IPS-18a (cell line): Measurements from ENCODE around the gene ZNF831.

Experiments used
- H3K27ac ChIP-seq: one replicate; pipeline ENCODE4 v1.5.1; 2013; ENCODE audit warnings: low read length
- H3K27me3 ChIP-seq: one replicate; pipeline ENCODE4 v1.6.1; 2013; ENCODE audit warnings: mild to moderate bottlenecking, low read length; ENCODE audit not compliant: control insufficient read depth, insufficient read depth
- H3K36me3 ChIP-seq: one replicate; pipeline ENCODE4 v1.6.1; 2013; ENCODE audit warnings: low read depth, low read length; ENCODE audit not compliant: control insufficient read depth
- H3K4me1 ChIP-seq: one replicate; pipeline ENCODE4 v1.6.1; 2013; ENCODE audit warnings: low read depth, low read length; ENCODE audit not compliant: control insufficient read depth
- H3K4me3 ChIP-seq: one replicate; pipeline ENCODE4 v1.5.1; 2013; ENCODE audit warnings: low read length
- H3K9ac ChIP-seq: one replicate; pipeline ENCODE4 v1.6.1; 2013; ENCODE audit warnings: mild to moderate bottlenecking, low read length, moderate library complexity
- H3K9me3 ChIP-seq: one replicate; pipeline ENCODE4 v1.6.1; 2013; ENCODE audit warnings: low read depth, low read length; ENCODE audit not compliant: control insufficient read depth

The ZNF831 gene

GRCh38 chr20:59151391-59151790, 12.2 kb upstream of the ZNF831 start:
- Histone ChIP-seq H3K36me3 (no peaks in the 10 kb centered on the region), H3K4me3 (no peak overlapping the region), H3K9me3 (no peaks in the 10 kb centered on the region), H3K27ac (no peak overlapping the region), H3K27me3 (no peaks in the 10 kb centered on the region), H3K9ac (no peak overlapping the region), H3K4me1 (no peaks in the 10 kb centered on the region)

GRCh38 chr20:59151820-59152219, 11.8 kb upstream of the ZNF831 start:
- Histone ChIP-seq H3K4me1 (no peaks in the 10 kb centered on the region), H3K27ac (no peak overlapping the region), H3K9ac (no peak overlapping the region), H3K4me3 (no peak overlapping the region), H3K27me3 (no peaks in the 10 kb centered on the region), H3K9me3 (no peaks in the 10 kb centered on the region), H3K36me3 (no peaks in the 10 kb centered on the region)

- no peaks in the 10 kb centered on the region for H3K27me3 ChIP-seq
- no peak overlapping the region for H3K9ac ChIP-seq
These were observed 10.9 kb upstream of the ZNF831 start for GRCh38 chr20:59152559-59153354.

DNA sequence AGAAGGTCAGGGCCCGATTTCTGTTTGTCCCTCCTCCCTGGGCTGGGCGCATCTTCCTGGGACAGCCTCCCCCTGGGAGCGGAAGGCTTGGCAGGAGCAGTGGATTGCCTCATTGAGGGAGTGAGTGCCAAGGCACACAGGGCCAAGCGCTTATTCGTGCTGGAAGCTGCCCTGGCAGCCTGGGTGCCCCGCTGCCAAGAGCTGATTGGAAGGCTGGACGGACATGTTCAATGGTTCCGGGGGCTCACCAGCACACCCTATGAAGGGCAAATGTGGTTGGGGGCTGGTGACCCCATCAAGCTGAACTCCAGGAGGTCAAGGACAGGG, 10.3 kb upstream of the ZNF831 start:
- Histone ChIP-seq H3K4me3 (no peak overlapping the region), H3K27me3 (no peaks in the 10 kb centered on the region), H3K9ac (no peak overlapping the region), H3K27ac (no peak overlapping the region), H3K4me1 (peaks cover 4% of the 10 kb centered on the region), H3K9me3 (no peaks in the 10 kb centered on the region), H3K36me3 (no peaks in the 10 kb centered on the region)

More at GRCh38 chr20:59152559-59153354, 10.9 kb upstream of the ZNF831 start:
- no peak overlapping the region for H3K4me3 ChIP-seq
- no peaks in the 10 kb centered on the region for H3K36me3 ChIP-seq
- H3K27ac ChIP-seq = no peak overlapping the region
- H3K4me1 ChIP-seq = no peaks in the 10 kb centered on the region
- H3K9me3 ChIP-seq = no peaks in the 10 kb centered on the region

DNA sequence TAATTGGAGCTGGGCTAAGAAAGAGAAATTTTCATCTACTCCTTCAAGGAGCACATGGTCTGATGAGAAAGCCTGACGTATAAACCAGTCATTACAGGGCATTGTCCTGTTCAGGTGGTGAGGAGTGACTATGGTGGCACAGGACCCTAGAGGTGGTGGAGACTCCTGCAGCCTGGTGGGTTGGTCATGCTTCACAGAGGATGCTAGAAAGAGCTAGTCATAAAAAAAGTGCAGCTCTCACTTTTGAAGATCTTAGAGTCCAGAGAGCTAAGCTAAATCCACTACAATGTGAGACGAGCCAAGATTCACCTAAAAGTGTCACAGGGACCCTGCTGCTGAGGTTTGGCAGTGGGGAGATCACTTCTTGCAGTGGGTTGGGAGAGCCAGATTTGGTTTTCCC, 9.8 kb upstream of the ZNF831 start:
- no peak overlapping the region for H3K27ac ChIP-seq
- H3K4me1 ChIP-seq = peaks cover 8% of the 10 kb centered on the region
- H3K27me3 ChIP-seq = no peaks in the 10 kb centered on the region

GRCh38 chr20:59154317-59155013, 9.2 kb upstream of the ZNF831 start:
- Histone ChIP-seq H3K9me3 (no peaks in the 10 kb centered on the region), H3K4me3 (no peak overlapping the region), H3K36me3 (no peaks in the 10 kb centered on the region), H3K4me1 (peaks cover 13% of the 10 kb centered on the region), H3K27ac (no peak overlapping the region), H3K9ac (no peak overlapping the region), H3K27me3 (no peaks in the 10 kb centered on the region)

More for the DNA sequence above, 9.8 kb upstream of the ZNF831 start:
- H3K4me3 ChIP-seq = no peak overlapping the region
- no peak overlapping the region for H3K9ac ChIP-seq
- H3K36me3 ChIP-seq = no peaks in the 10 kb centered on the region
- H3K9me3 ChIP-seq = no peaks in the 10 kb centered on the region

- no peaks in the 10 kb centered on the region for H3K36me3 ChIP-seq
- H3K4me3 ChIP-seq = no peak overlapping the region
- H3K9me3 ChIP-seq = no peaks in the 10 kb centered on the region
- peaks cover 13% of the 10 kb centered on the region for H3K4me1 ChIP-seq
- H3K9ac ChIP-seq = no peak overlapping the region
- H3K27ac ChIP-seq = no peak overlapping the region
- H3K27me3 ChIP-seq = no peaks in the 10 kb centered on the region
These were observed 6.6 kb upstream of the ZNF831 start for GRCh38 chr20:59157064-59157463.

DNA sequence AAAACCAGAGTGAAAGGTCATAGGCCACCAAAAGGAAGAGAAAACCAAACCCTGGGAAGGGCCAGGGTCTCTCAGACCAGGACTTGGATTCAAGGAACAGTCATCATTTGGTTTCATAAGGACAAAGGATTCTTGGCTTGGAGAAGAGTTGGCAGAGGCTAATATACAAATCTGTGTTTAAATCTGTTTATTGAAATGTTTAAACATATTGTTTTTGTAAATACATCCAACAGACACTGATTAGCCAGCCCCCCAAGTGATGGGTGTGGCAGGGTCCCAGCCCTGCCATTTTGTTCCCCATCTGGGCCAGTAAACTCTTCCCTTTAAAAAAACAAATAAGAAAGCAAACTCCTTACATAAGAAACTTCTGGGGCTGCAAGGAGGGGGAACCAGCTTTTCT, 6.1 kb upstream of the ZNF831 start:
- no peak overlapping the region for H3K27ac ChIP-seq
- no peaks in the 10 kb centered on the region for H3K9me3 ChIP-seq
- no peaks in the 10 kb centered on the region for H3K27me3 ChIP-seq

GRCh38 chr20:59157961-59158541, 5.6 kb upstream of the ZNF831 start:
- Histone ChIP-seq H3K4me3 (no peak overlapping the region), H3K36me3 (no peaks in the 10 kb centered on the region), H3K9ac (no peak overlapping the region), H3K4me1 (peaks cover 13% of the 10 kb centered on the region), H3K27ac (no peak overlapping the region), H3K9me3 (no peaks in the 10 kb centered on the region), H3K27me3 (no peaks in the 10 kb centered on the region)

More for the DNA sequence above, 6.1 kb upstream of the ZNF831 start:
- H3K9ac ChIP-seq = no peak overlapping the region
- H3K36me3 ChIP-seq = no peaks in the 10 kb centered on the region
- H3K4me1 ChIP-seq = peaks cover 13% of the 10 kb centered on the region
- H3K4me3 ChIP-seq = no peak overlapping the region

GRCh38 chr20:59158673-59159072, 4.9 kb upstream of the ZNF831 start:
- Histone ChIP-seq H3K27ac (no peak overlapping the region), H3K9me3 (no peaks in the 10 kb centered on the region), H3K4me1 (peaks cover 13% of the 10 kb centered on the region), H3K27me3 (no peaks in the 10 kb centered on the region), H3K9ac (no peak overlapping the region), H3K36me3 (no peaks in the 10 kb centered on the region), H3K4me3 (no peak overlapping the region)

GRCh38 chr20:59159091-59159490, 4.5 kb upstream of the ZNF831 start:
- Histone ChIP-seq H3K27ac (no peak overlapping the region), H3K36me3 (no peaks in the 10 kb centered on the region), H3K9me3 (no peaks in the 10 kb centered on the region), H3K4me1 (peaks cover 13% of the 10 kb centered on the region), H3K9ac (no peak overlapping the region), H3K27me3 (no peaks in the 10 kb centered on the region), H3K4me3 (no peak overlapping the region)
